Measurements from ENCODE around the gene HIVEP2.

HIVEP2 gene

DNA sequence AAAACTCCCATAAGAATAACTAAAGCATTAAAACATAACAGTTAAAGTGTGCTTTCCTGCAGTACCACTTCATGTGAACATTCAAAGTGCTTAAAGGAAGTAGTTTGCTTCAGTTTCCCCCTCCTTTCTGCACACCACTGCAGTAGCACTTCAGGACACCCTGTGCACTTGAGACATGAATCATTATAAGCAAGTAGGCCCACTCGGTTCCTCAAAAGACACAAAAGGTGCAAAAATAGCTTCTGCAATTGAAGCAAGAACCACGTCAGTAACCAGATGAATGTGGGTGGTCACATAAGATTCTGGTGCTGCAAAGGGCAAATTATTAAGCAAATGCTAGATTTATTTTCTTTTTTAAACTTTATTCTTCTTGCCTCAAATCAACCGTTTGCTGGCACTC lies 160.6 kb downstream of the HIVEP2 start:
- no peaks in the 10 kb centered on the region for H3K9me3 ChIP-seq (ENCODE audit: control insufficient read depth, low read length)
- no peak overlapping the region for H3K4me3 ChIP-seq (ENCODE audit: insufficient read depth, low read depth, low read length, poor library complexity, severe bottlenecking)
- no peak overlapping the region for H3K27ac ChIP-seq (ENCODE audit: insufficient read depth, low read length, poor library complexity, severe bottlenecking)
- H3K27me3 ChIP-seq (replicated peaks; ENCODE audit: control insufficient read depth, insufficient read depth, low read length, poor library complexity, severe bottlenecking): no peaks in the 10 kb centered on the region
- H3K36me3 ChIP-seq (ENCODE audit: control insufficient read depth, insufficient read depth, low read length): peaks cover 12% of the 10 kb centered on the region
- peaks cover 6% of the 10 kb centered on the region for H3K4me1 ChIP-seq (ENCODE audit: control insufficient read depth, insufficient read depth, low read length, poor library complexity, severe bottlenecking)
- no peak for DNase-seq

DNA sequence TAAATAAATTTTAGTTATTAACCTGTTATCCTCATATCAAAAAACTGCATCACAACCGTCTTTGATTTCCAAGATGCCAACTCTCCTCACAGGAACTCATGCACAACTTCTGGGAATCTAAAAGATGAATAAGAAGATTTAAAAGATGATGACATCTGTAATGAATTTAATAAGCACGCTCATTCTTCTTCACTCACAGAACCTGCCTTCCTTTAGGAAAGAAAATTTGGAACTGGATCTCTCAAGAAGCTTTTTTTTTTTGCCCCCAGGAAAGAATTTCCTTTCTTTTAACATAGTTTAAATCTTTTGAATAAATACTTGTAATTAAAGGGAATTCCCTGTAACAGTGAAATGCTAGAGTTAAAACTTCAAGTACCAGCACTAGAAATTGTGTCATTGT lies 161.5 kb downstream of the HIVEP2 start:
- Histone ChIP-seq H3K4me1 (ENCODE audit: control insufficient read depth, insufficient read depth, low read length, poor library complexity, severe bottlenecking) (peaks cover 6% of the 10 kb centered on the region), H3K9me3 (ENCODE audit: control insufficient read depth, low read length) (no peaks in the 10 kb centered on the region), H3K27ac (ENCODE audit: insufficient read depth, low read length, poor library complexity, severe bottlenecking) (no peak overlapping the region), H3K4me3 (ENCODE audit: insufficient read depth, low read depth, low read length, poor library complexity, severe bottlenecking) (no peak overlapping the region), H3K36me3 (ENCODE audit: control insufficient read depth, insufficient read depth, low read length) (peaks cover 12% of the 10 kb centered on the region), H3K27me3 (replicated peaks; ENCODE audit: control insufficient read depth, insufficient read depth, low read length, poor library complexity, severe bottlenecking) (no peaks in the 10 kb centered on the region)
- DNase-seq: no peak

DNA sequence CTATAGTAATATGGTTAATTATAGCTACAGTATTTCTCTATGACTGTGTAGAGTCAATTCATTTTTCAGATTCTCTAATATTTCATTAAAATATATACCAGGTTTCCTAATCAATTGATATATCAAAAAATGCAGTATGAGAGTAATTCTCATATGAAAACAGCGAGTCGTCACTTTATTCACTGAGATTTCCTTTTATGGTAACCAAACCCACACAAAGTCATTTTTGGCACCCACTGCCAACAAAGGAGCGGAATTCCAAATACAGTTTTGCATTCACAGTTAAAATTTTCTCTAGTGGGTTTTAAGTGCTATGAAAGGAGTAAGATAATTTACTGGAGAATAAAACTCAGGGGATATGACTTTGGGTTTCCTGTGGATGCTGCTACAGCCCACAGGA lies 163.8 kb downstream of the HIVEP2 start:
- Histone ChIP-seq H3K27me3 (replicated peaks; ENCODE audit: control insufficient read depth, insufficient read depth, low read length, poor library complexity, severe bottlenecking) (no peaks in the 10 kb centered on the region), H3K9me3 (ENCODE audit: control insufficient read depth, low read length) (no peaks in the 10 kb centered on the region), H3K36me3 (ENCODE audit: control insufficient read depth, insufficient read depth, low read length) (peaks cover 12% of the 10 kb centered on the region), H3K4me3 (ENCODE audit: insufficient read depth, low read depth, low read length, poor library complexity, severe bottlenecking) (no peak overlapping the region), H3K27ac (ENCODE audit: insufficient read depth, low read length, poor library complexity, severe bottlenecking) (no peak overlapping the region), H3K4me1 (ENCODE audit: control insufficient read depth, insufficient read depth, low read length, poor library complexity, severe bottlenecking) (peaks cover 11% of the 10 kb centered on the region)
- DNase-seq: no peak

DNA sequence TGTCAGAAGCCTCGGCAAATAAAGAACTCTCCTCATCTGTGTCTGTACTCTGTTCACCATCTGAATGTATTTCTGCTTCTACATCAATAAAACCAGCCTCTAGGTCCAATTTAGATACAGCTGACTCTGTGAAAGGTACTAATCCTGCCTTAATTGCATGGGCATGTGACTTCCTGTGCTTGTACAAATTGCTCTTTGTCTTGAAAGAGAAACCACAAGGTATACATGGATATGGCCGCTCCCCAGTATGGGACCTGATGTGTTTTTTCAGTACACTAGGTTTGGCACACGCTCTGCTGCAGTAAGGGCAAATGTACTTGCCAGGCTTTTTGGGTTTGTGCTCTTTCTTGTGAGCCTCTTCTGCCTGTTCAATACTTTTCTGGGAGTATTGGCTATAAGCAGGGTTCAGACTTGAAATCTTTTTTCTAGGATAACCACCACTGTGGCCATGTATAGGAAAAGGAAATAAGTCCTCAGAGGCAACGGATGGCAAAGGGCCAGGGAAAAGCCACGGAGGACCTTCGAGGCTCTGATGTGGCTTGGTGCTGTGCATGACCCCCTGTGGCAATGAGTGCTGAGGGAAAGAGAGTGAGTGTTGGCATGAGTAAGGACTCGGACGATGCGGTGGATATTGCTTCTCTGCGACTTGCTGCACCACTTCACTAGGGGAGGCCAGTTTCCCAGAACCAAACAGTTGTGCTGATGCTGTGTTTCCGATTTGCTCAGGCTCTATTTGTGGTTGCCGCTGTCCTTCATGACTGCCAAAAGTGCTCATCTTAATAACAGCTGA lies 170.9 kb downstream of the HIVEP2 start:
- peaks cover 35% of the 10 kb centered on the region for H3K36me3 ChIP-seq (ENCODE audit: control insufficient read depth, insufficient read depth, low read length)

DNA sequence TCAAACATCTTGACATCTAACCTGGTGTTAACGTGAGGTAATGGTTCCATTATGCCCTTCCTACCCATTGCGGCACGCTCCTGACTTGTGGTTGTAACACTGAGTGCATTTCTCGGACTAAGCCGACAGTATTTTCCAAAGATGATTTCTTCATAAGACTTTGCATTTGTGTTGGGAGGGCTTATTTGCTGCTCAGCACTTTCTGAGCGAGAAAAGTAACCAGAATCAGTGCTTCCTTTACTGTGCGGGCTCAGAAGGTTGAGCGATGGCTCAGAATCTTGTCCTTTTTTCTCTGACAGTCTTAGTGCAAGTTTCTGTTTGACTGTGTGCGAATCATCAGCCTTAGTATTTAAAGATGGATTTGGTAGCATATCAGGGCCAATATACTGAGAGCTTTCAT lies 171.7 kb downstream of the HIVEP2 start:
- peak overlapping the region; percentile 11 for H3K4me3 ChIP-seq (ENCODE audit: insufficient read depth, low read depth, low read length, poor library complexity, severe bottlenecking)
- no peaks in the 10 kb centered on the region for H3K27me3 ChIP-seq (replicated peaks; ENCODE audit: control insufficient read depth, insufficient read depth, low read length, poor library complexity, severe bottlenecking)
- H3K4me1 ChIP-seq (ENCODE audit: control insufficient read depth, insufficient read depth, low read length, poor library complexity, severe bottlenecking): peaks cover 20% of the 10 kb centered on the region
- peaks cover 37% of the 10 kb centered on the region for H3K36me3 ChIP-seq (ENCODE audit: control insufficient read depth, insufficient read depth, low read length)
- peak overlapping the region; percentile 41 for H3K27ac ChIP-seq (ENCODE audit: insufficient read depth, low read length, poor library complexity, severe bottlenecking)
- DNase-seq: no peak
- H3K9me3 ChIP-seq (ENCODE audit: control insufficient read depth, low read length): no peaks in the 10 kb centered on the region

More for the DNA sequence above, 170.9 kb downstream of the HIVEP2 start:
- peaks cover 20% of the 10 kb centered on the region for H3K4me1 ChIP-seq (ENCODE audit: control insufficient read depth, insufficient read depth, low read length, poor library complexity, severe bottlenecking)
- DNase-seq: no peak
- no peaks in the 10 kb centered on the region for H3K27me3 ChIP-seq (replicated peaks; ENCODE audit: control insufficient read depth, insufficient read depth, low read length, poor library complexity, severe bottlenecking)
- peak overlapping the region; percentile 41 for H3K27ac ChIP-seq (ENCODE audit: insufficient read depth, low read length, poor library complexity, severe bottlenecking)
- H3K9me3 ChIP-seq (ENCODE audit: control insufficient read depth, low read length): no peaks in the 10 kb centered on the region
- peak overlapping the region; percentile 11 for H3K4me3 ChIP-seq (ENCODE audit: insufficient read depth, low read depth, low read length, poor library complexity, severe bottlenecking)

DNA sequence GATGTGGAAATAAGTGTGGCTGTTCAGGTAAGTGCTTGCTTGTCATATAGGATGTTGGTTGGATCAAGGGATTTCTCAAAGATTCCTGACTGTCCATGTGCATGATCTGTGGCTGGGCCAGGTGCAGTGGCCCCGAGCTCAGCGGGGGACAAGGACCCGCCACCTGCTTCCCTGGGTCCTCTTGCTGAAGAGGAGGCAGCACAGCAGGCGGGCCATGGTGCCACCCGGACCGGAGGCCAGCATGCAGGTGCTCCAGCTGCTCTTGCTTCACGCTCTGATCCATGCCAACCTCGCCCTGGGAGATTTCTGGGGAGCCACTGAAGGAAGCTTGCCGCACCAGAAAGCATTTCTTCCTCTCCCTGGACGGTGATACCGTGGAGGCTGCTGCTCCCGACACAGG lies 173.8 kb downstream of the HIVEP2 start:
- H3K36me3 ChIP-seq (ENCODE audit: control insufficient read depth, insufficient read depth, low read length): peaks cover 56% of the 10 kb centered on the region
- no peak for DNase-seq
- H3K27ac ChIP-seq (ENCODE audit: insufficient read depth, low read length, poor library complexity, severe bottlenecking): no peak overlapping the region
- peaks cover 15% of the 10 kb centered on the region for H3K4me1 ChIP-seq (ENCODE audit: control insufficient read depth, insufficient read depth, low read length, poor library complexity, severe bottlenecking)
- H3K4me3 ChIP-seq (ENCODE audit: insufficient read depth, low read depth, low read length, poor library complexity, severe bottlenecking): no peak overlapping the region
- no peaks in the 10 kb centered on the region for H3K9me3 ChIP-seq (ENCODE audit: control insufficient read depth, low read length)
- no peaks in the 10 kb centered on the region for H3K27me3 ChIP-seq (replicated peaks; ENCODE audit: control insufficient read depth, insufficient read depth, low read length, poor library complexity, severe bottlenecking)

DNA sequence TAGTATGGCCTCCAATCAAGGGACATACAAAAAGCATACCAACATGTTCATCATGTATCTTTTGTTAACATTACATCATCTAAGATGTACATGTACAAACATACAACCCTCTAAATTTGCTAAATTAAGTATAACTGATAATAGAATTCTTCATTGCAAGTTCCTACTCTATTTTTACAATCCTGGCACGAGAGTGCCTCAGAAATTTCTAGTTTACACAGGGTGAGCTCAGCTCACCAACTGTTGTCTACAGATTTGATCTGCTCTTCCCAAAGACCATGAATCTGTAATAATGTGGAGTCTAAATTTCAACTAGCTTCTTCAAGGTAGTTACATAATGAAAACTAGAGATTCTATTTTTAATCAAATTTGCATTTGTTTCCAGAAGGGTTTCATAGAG lies 179.7 kb downstream of the HIVEP2 start:
- Histone ChIP-seq H3K4me1 (ENCODE audit: control insufficient read depth, insufficient read depth, low read length, poor library complexity, severe bottlenecking) (no peaks in the 10 kb centered on the region), H3K27ac (ENCODE audit: insufficient read depth, low read length, poor library complexity, severe bottlenecking) (no peak overlapping the region), H3K9me3 (ENCODE audit: control insufficient read depth, low read length) (no peaks in the 10 kb centered on the region), H3K27me3 (replicated peaks; ENCODE audit: control insufficient read depth, insufficient read depth, low read length, poor library complexity, severe bottlenecking) (no peaks in the 10 kb centered on the region), H3K36me3 (ENCODE audit: control insufficient read depth, insufficient read depth, low read length) (peaks cover 72% of the 10 kb centered on the region), H3K4me3 (ENCODE audit: insufficient read depth, low read depth, low read length, poor library complexity, severe bottlenecking) (no peak overlapping the region)
- DNase-seq: no peak

DNA sequence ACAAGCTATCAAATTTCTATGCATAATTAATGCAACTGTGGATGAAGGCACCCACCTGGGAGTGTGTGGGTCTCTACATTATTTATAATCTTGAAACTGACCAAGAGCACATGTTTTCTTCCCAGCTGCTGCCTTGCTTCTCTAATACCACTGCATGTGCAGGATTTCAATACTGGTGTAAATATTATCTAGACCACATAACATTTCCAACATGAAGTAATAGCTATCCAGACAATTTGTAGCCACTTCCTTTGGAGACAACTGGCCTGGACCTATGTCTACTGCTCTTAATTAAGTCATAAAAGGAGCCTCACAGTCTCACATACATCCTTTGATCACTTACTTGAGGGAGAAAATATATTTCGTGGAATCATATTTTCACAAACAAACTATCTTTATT lies 180.7 kb downstream of the HIVEP2 start:
- peaks cover 72% of the 10 kb centered on the region for H3K36me3 ChIP-seq (ENCODE audit: control insufficient read depth, insufficient read depth, low read length)
- DNase-seq: no peak

DNA sequence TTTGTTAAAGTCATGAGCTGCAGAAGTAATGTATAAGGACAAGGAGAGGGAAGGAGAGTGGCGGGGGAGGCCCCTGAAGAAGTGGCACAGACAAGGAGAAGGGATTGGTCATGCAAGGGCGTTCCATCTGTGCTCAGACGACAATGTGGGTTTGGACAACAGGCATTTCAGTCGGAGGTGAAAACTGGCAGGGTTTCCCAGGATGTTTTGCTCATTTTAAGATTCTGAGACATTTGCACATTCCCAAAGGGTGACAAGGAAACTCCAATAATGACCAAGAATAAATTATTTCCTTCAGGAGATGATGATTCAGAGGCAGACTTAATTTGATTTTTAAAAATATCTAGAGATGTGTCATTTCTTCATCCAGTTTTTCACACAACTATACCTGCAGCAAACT lies 181.8 kb downstream of the HIVEP2 start:
- H3K27ac ChIP-seq (ENCODE audit: insufficient read depth, low read length, poor library complexity, severe bottlenecking): no peak overlapping the region
- no peak for DNase-seq

More for the DNA sequence above, 180.7 kb downstream of the HIVEP2 start:
- no peaks in the 10 kb centered on the region for H3K9me3 ChIP-seq (ENCODE audit: control insufficient read depth, low read length)
- no peak overlapping the region for H3K4me3 ChIP-seq (ENCODE audit: insufficient read depth, low read depth, low read length, poor library complexity, severe bottlenecking)
- H3K27ac ChIP-seq (ENCODE audit: insufficient read depth, low read length, poor library complexity, severe bottlenecking): no peak overlapping the region
- no peaks in the 10 kb centered on the region for H3K4me1 ChIP-seq (ENCODE audit: control insufficient read depth, insufficient read depth, low read length, poor library complexity, severe bottlenecking)
- no peaks in the 10 kb centered on the region for H3K27me3 ChIP-seq (replicated peaks; ENCODE audit: control insufficient read depth, insufficient read depth, low read length, poor library complexity, severe bottlenecking)

DNA sequence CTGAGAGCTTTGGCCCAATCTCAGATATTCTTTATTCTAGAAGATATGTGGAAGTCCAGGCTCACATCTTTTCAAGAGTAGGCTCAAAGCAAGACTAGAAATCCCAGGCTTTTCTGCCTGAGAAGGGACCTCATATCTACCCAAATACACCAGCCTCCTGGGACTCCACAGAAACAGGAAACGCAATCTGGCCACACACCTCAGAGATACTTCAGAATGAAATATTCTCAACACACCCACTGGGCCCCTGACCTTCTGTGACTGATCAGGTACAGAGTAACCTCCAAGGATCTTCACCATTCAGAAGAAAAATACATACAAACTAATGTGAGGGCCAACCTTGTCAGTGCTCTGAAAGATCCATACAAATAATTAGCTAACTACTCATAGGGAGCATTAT lies 183.2 kb downstream of the HIVEP2 start:
- H3K27me3 ChIP-seq (replicated peaks; ENCODE audit: control insufficient read depth, insufficient read depth, low read length, poor library complexity, severe bottlenecking): no peaks in the 10 kb centered on the region
- no peaks in the 10 kb centered on the region for H3K4me1 ChIP-seq (ENCODE audit: control insufficient read depth, insufficient read depth, low read length, poor library complexity, severe bottlenecking)
- H3K4me3 ChIP-seq (ENCODE audit: insufficient read depth, low read depth, low read length, poor library complexity, severe bottlenecking): no peak overlapping the region
- H3K9me3 ChIP-seq (ENCODE audit: control insufficient read depth, low read length): no peaks in the 10 kb centered on the region
- H3K36me3 ChIP-seq (ENCODE audit: control insufficient read depth, insufficient read depth, low read length): peaks cover 65% of the 10 kb centered on the region
- no peak overlapping the region for H3K27ac ChIP-seq (ENCODE audit: insufficient read depth, low read length, poor library complexity, severe bottlenecking)
- DNase-seq: no peak

More for the DNA sequence above, 181.8 kb downstream of the HIVEP2 start:
- Histone ChIP-seq H3K27me3 (replicated peaks; ENCODE audit: control insufficient read depth, insufficient read depth, low read length, poor library complexity, severe bottlenecking) (no peaks in the 10 kb centered on the region), H3K4me3 (ENCODE audit: insufficient read depth, low read depth, low read length, poor library complexity, severe bottlenecking) (no peak overlapping the region), H3K36me3 (ENCODE audit: control insufficient read depth, insufficient read depth, low read length) (peaks cover 77% of the 10 kb centered on the region), H3K4me1 (ENCODE audit: control insufficient read depth, insufficient read depth, low read length, poor library complexity, severe bottlenecking) (no peaks in the 10 kb centered on the region), H3K9me3 (ENCODE audit: control insufficient read depth, low read length) (no peaks in the 10 kb centered on the region)

Data from effector memory CD4-positive, alpha-beta T cell (primary cell).